HepG2 (cell line): Measurements from ENCODE around the gene PDE4C. TPM values are rescaled to one million over a fixed set of nuclear protein-coding genes. Genes with fewer than 3 reads are reported as not detected.

Experiments
- CREM ChIP-seq, 2 experiments: sonication (generic) in 1 of 2; formaldehyde crosslinking in 1 of 2; IDR thresholded peaks; 2 replicates each; pipeline versions ENCODE4 v1.4.0 to v1.6.1; 2016 to 2020; ENCODE audit warnings: antibody characterized with exemption in 1 of 2, mild to moderate bottlenecking in 1 of 2, missing genetic modification reagents in 1 of 2
- CTCF ChIP-seq: sonication (generic); formaldehyde crosslinking; IDR thresholded peaks from 2 replicates; pipeline ENCODE4 v1.5.0; 2020; ENCODE audit warnings: mild to moderate bottlenecking, missing genetic modification reagents, moderate library complexity
- KDM3A ChIP-seq: IDR thresholded peaks from 2 replicates; pipeline ENCODE4 v1.6.1; 2018; ENCODE audit warnings: low read depth, missing compliant biosample characterization
- PCBP1 ChIP-seq: fragments of 200-400 bp; formaldehyde crosslinking; IDR thresholded peaks from 2 replicates; pipeline ENCODE4 v1.6.1; 2017; ENCODE audit warnings: mild to moderate bottlenecking, low read depth, low read length, borderline replicate concordance
- RELA ChIP-seq: sonication (generic); formaldehyde crosslinking; IDR thresholded peaks from 2 replicates; pipeline ENCODE4 v1.4.0; 2020; ENCODE audit warnings: missing genetic modification reagents
- RFX1 ChIP-seq: fragments of 450-650 bp; IDR thresholded peaks from 2 replicates; pipeline ENCODE4 v1.6.1; 2017
- TOPORS ChIP-seq: sonication (generic); formaldehyde crosslinking; IDR thresholded peaks from 2 replicates; pipeline ENCODE4 v1.8.0; 2023; ENCODE audit warnings: mild to moderate bottlenecking, missing genetic modification reagents
- ZBTB20 ChIP-seq: sonication (generic); formaldehyde crosslinking; IDR thresholded peaks from 2 replicates; pipeline ENCODE4 v1.8.1; 2023; ENCODE audit warnings: missing genetic modification reagents, low read depth, mild to moderate bottlenecking, borderline replicate concordance
- ZBTB46 ChIP-seq: sonication (generic); formaldehyde crosslinking; IDR thresholded peaks from 2 replicates; pipeline ENCODE4 v1.4.0; 2020; ENCODE audit warnings: mild to moderate bottlenecking, missing genetic modification reagents, borderline replicate concordance
- ZNF20 ChIP-seq: sonication (generic); formaldehyde crosslinking; IDR thresholded peaks from 2 replicates; pipeline ENCODE4 v1.4.0; 2020; ENCODE audit warnings: mild to moderate bottlenecking, moderate library complexity, missing genetic modification reagents
- ZNF292 ChIP-seq: sonication (generic); formaldehyde crosslinking; IDR thresholded peaks from 2 replicates; pipeline ENCODE4 v1.8.1; 2022; ENCODE audit warnings: mild to moderate bottlenecking, low read depth, missing genetic modification reagents, borderline replicate concordance
- ZNF331 ChIP-seq: sonication (generic); formaldehyde crosslinking; IDR thresholded peaks from 2 replicates; pipeline ENCODE4 v1.4.0; 2020; ENCODE audit warnings: missing genetic modification reagents
- ZNF343 ChIP-seq: sonication (generic); formaldehyde crosslinking; IDR thresholded peaks from 2 replicates; pipeline ENCODE4 v1.4.0; 2020; ENCODE audit warnings: mild to moderate bottlenecking, missing genetic modification reagents
- ZNF362 ChIP-seq: sonication (generic); formaldehyde crosslinking; IDR thresholded peaks from 2 replicates; pipeline ENCODE4 v1.4.0; 2020; ENCODE audit warnings: missing genetic modification reagents, mild to moderate bottlenecking, borderline replicate concordance
- ZNF503 ChIP-seq: sonication (generic); formaldehyde crosslinking; IDR thresholded peaks from 2 replicates; pipeline ENCODE4 v1.4.0; 2020; ENCODE audit warnings: missing genetic modification reagents
- ZNF678 ChIP-seq: sonication (generic); formaldehyde crosslinking; IDR thresholded peaks from 2 replicates; pipeline ENCODE4 v1.4.0; 2020; ENCODE audit warnings: mild to moderate bottlenecking, missing genetic modification reagents
- ZNF782 ChIP-seq: sonication (generic); formaldehyde crosslinking; IDR thresholded peaks from 2 replicates; pipeline ENCODE4 v1.4.0; 2020; ENCODE audit warnings: missing genetic modification reagents, mild to moderate bottlenecking, borderline replicate concordance
- polyA plus RNA-seq, 8 experiments: library from polyadenylated mRNA; depleted of rRNA in 3 of 8; stranded (reverse) in 7 of 8; unstranded in 1 of 8; fragments of >200 nt; fragmentation: Illumina TruSeq in 4 of 8; extraction: Trizol in 4 of 8; gene quantifications; 2 replicates each; pipeline versions ENCODE4 v1.2.1 to v1.2.3, GENCODE V29; 2011 to 2016; ENCODE audit warnings: low read depth in 4 of 8, missing spikeins in 1 of 8, mixed read lengths in 1 of 8; ENCODE audit not compliant: insufficient read depth in 1 of 8
- total RNA-seq, 5 experiments: library from RNA; depleted of rRNA; stranded (reverse); fragments of >200 nt; fragmentation: Illumina TruSeq; extraction: Trizol; gene quantifications; 2 replicates each; pipeline ENCODE4 v1.2.3, GENCODE V29; 2016; ENCODE audit warnings: low read depth in 1 of 5
- TF ChIP-seq, protein P1 (sequence below): sonication (generic); formaldehyde crosslinking; conservative IDR thresholded peaks from 2 replicates; pipeline ENCODE4 v1.8.0; 2022; ENCODE audit warnings: missing genetic modification reagents
- TF ChIP-seq, protein P2 (sequence below): sonication (generic); formaldehyde crosslinking; IDR thresholded peaks from 2 replicates; pipeline ENCODE4 v1.8.0; 2022; ENCODE audit warnings: missing genetic modification reagents, mild to moderate bottlenecking, borderline replicate concordance

Gene PDE4C
- total and polyA plus RNA-seq, 2 of the 13 experiments (the other 11 are each of a cell fraction or from before 2014, with no cell fraction given): 1.4 to 14.0 TPM

DNA sequence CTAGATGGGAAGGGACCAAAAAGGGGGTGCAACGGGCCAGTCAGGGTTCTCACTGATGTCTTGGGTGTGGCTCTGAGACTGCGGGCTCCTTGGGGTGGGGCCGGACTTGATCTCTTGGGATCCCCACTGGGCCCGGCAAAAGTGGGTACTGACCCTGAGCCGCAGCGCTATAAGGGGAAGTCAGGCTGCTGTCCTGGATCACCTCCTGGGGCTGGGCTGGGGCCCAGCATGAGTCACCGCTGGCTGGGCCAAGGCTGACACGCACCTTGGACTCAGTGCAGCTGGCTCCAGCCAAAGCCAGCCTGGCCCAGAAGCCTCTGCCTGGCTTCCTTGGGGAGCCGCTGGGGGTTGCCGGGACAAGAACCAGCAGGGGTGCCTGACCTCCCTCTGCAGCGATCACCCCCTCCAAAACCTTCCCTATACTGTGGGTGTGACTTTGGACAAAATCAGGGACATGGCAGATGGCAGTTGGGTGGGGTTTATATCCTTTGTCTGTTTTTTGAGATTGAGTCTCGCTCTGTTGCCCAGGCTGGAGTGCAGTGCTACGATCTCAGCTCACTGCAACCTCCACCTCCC, 48.6 kb upstream of the PDE4C start (continued):
- TF ChIP-seq ZNF782 (CRISPR knock-in tag): no peak
- 0 out of 2 replicates have a peak, but pooled peaks have one; percentile 22 for TF ChIP-seq ZNF343
- no peak for TF ChIP-seq RFX1
- peak; percentile 56; the same call in 1 of the 2 replicates for TF ChIP-seq ZNF503 (CRISPR knock-in tag)
- TF ChIP-seq ZNF678: peak; percentile 76; the same call in 1 of the 2 replicates
- peak; percentile 55; the same call in 1 of the 2 replicates for TF ChIP-seq ZBTB46 (CRISPR knock-in tag)
- TF ChIP-seq ZNF362 (CRISPR knock-in tag): 0 out of 2 replicates have a peak, but pooled peaks have one; percentile 15
- TF ChIP-seq, protein P1, sequence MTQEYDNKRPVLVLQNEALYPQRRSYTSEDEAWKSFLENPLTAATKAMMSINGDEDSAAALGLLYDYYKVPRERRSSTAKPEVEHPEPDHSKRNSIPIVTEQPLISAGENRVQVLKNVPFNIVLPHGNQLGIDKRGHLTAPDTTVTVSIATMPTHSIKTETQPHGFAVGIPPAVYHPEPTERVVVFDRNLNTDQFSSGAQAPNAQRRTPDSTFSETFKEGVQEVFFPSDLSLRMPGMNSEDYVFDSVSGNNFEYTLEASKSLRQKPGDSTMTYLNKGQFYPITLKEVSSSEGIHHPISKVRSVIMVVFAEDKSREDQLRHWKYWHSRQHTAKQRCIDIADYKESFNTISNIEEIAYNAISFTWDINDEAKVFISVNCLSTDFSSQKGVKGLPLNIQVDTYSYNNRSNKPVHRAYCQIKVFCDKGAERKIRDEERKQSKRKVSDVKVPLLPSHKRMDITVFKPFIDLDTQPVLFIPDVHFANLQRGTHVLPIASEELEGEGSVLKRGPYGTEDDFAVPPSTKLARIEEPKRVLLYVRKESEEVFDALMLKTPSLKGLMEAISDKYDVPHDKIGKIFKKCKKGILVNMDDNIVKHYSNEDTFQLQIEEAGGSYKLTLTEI (CRISPR knock-in tag): no peak
- 0 out of 2 replicates have a peak, but pooled peaks have one; percentile 47 for TF ChIP-seq PCBP1
- TF ChIP-seq KDM3A (CRISPR knock-in tag): no peak
- peak; percentile 62; the same call in 1 of the 2 replicates for TF ChIP-seq ZNF331 (CRISPR knock-in tag)
- no peak for TF ChIP-seq TOPORS (CRISPR knock-in tag)
- peak; percentile 42 for TF ChIP-seq CTCF (CRISPR knock-in tag)
- TF ChIP-seq ZNF292 (CRISPR knock-in tag): peak; percentile 93
- TF ChIP-seq, protein P2, sequence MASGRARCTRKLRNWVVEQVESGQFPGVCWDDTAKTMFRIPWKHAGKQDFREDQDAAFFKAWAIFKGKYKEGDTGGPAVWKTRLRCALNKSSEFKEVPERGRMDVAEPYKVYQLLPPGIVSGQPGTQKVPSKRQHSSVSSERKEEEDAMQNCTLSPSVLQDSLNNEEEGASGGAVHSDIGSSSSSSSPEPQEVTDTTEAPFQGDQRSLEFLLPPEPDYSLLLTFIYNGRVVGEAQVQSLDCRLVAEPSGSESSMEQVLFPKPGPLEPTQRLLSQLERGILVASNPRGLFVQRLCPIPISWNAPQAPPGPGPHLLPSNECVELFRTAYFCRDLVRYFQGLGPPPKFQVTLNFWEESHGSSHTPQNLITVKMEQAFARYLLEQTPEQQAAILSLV: 0 out of 2 replicates have a peak, but pooled peaks have one; percentile 63
- no peak for TF ChIP-seq RELA
- peak; percentile 69; the same call in 1 of the 2 replicates for TF ChIP-seq ZBTB20
- no peak for TF ChIP-seq ZNF20
- peak; percentile 32; the same call in 1 of the 2 replicates for TF ChIP-seq CREM (IDR thresholded peaks at IDR 0.05)
- TF ChIP-seq CREM (CRISPR knock-in tag; IDR thresholded peaks at IDR 0.05): no peak
